WTC11 (cell line): Measurements from ENCODE around the gene FOXP1. TPM values are rescaled to one million over a fixed set of nuclear protein-coding genes. Genes with fewer than 3 reads are reported as not detected.

Experiments used
- ATAC-seq: fragments of 200-7000 bp; cut with Tn5 transposase; 2 replicates; pipeline ENCODE4 v1.10.0; 2021; ENCODE audit warnings: mild to moderate bottlenecking, moderate library complexity
- CTCF ChIA-PET: fragments of 300-600 bp; sonication (Branson Sonifier 250); formaldehyde crosslinking; loops from one replicate; lab custom pipeline; 2021; ENCODE audit warnings: antibody characterized with exemption; lab: Charles Lee
- POLR2A ChIA-PET: fragments of 350-600 bp; sonication (Branson Sonifier 250); formaldehyde crosslinking; loops from one replicate; lab custom pipeline; 2021; ENCODE audit warnings: antibody characterized with exemption; lab: Charles Lee
- DNase-seq: peaks from one replicate; pipeline ENCODE4 v3.0.0; 2021; ENCODE audit warnings: low spot score
- H3K27ac Mint-ChIP-seq: 2 replicates; pipeline ENCODE4 v1.8.0; 2021; ENCODE audit warnings: mixed read lengths
- H3K27me3 Mint-ChIP-seq: 2 replicates; pipeline ENCODE4 v1.8.0; 2021; ENCODE audit warnings: low read depth, mild to moderate bottlenecking, moderate library complexity, mixed read lengths
- H3K36me3 Mint-ChIP-seq: 2 replicates; pipeline ENCODE4 v1.8.0; 2021; ENCODE audit warnings: mixed read lengths
- H3K4me1 Mint-ChIP-seq: 2 replicates; pipeline ENCODE4 v1.8.0; 2022; ENCODE audit warnings: mixed read lengths
- H3K4me3 Mint-ChIP-seq: 2 replicates; pipeline ENCODE4 v1.8.0; 2021; ENCODE audit warnings: mild to moderate bottlenecking, moderate library complexity, mixed read lengths
- H3K9me3 Mint-ChIP-seq: 2 replicates; pipeline ENCODE4 v1.8.0; 2021; ENCODE audit warnings: mixed read lengths
- CBFB ChIP-seq: sonication (generic); formaldehyde crosslinking; IDR thresholded peaks from 2 replicates; pipeline ENCODE4 v1.8.1; 2022; ENCODE audit warnings: mild to moderate bottlenecking, low read depth, missing genetic modification reagents
- GABPB1 ChIP-seq: sonication (generic); formaldehyde crosslinking; IDR thresholded peaks from 2 replicates; pipeline ENCODE4 v1.8.1; 2023; ENCODE audit warnings: mild to moderate bottlenecking, missing genetic modification reagents
- GTF2I ChIP-seq: fragments of 250-450 bp; sonication (Bioruptor Pico); conservative IDR thresholded peaks from 2 replicates; pipeline ENCODE4 v1.4.0; 2021; ENCODE audit warnings: mild to moderate bottlenecking
- HMGA2 ChIP-seq: fragments of 250-450 bp; sonication (Bioruptor Pico); IDR thresholded peaks from 2 replicates; pipeline ENCODE4 v1.4.0; 2021; ENCODE audit warnings: mild to moderate bottlenecking, moderate library complexity
- IRF2 ChIP-seq: sonication (generic); formaldehyde crosslinking; IDR thresholded peaks from 2 replicates; pipeline ENCODE4 v1.8.0; 2022; ENCODE audit warnings: low read depth, missing genetic modification reagents, borderline replicate concordance
- JUN ChIP-seq: sonication (generic); formaldehyde crosslinking; IDR thresholded peaks from 2 replicates; pipeline ENCODE4 v1.8.0; 2023; ENCODE audit warnings: mild to moderate bottlenecking, missing genetic modification reagents
- MXD4 ChIP-seq: fragments of 250-450 bp; sonication (Bioruptor Pico); IDR thresholded peaks from 2 replicates; pipeline ENCODE4 v1.8.0; 2021; ENCODE audit warnings: mild to moderate bottlenecking, moderate library complexity, borderline replicate concordance
- MYBL2 ChIP-seq: sonication (generic); formaldehyde crosslinking; IDR thresholded peaks from 2 replicates; pipeline ENCODE4 v1.8.1; 2023; ENCODE audit warnings: mild to moderate bottlenecking, moderate library complexity, missing genetic modification reagents
- NR2C2 ChIP-seq: sonication (generic); formaldehyde crosslinking; IDR thresholded peaks from 2 replicates; pipeline ENCODE4 v1.8.0; 2022; ENCODE audit warnings: mild to moderate bottlenecking, missing genetic modification reagents
- NR3C1 ChIP-seq: sonication (generic); formaldehyde crosslinking; conservative IDR thresholded peaks from 2 replicates; pipeline ENCODE4 v1.8.1; 2023; ENCODE audit warnings: low read depth, mild to moderate bottlenecking, missing genetic modification reagents
- ZNF219 ChIP-seq: sonication (generic); formaldehyde crosslinking; IDR thresholded peaks from 2 replicates; pipeline ENCODE4 v1.8.0; 2023; ENCODE audit warnings: missing genetic modification reagents, mild to moderate bottlenecking, borderline replicate concordance
- ZNF317 ChIP-seq: sonication (generic); formaldehyde crosslinking; IDR thresholded peaks from 2 replicates; pipeline ENCODE4 v1.8.1; 2023; ENCODE audit warnings: low read depth, mild to moderate bottlenecking, moderate library complexity, missing genetic modification reagents, borderline replicate concordance
- ZNF416 ChIP-seq: fragments of 250-450 bp; sonication (Bioruptor Pico); IDR thresholded peaks from 2 replicates; pipeline ENCODE4 v1.9.0; 2021; ENCODE audit warnings: mild to moderate bottlenecking, inconsistent platforms
- ZNF671 ChIP-seq: fragments of 250-450 bp; sonication (Bioruptor Pico); IDR thresholded peaks from 2 replicates; pipeline ENCODE4 v1.8.0; 2021; ENCODE audit warnings: mild to moderate bottlenecking
- total RNA-seq: library from RNA; stranded (reverse); gene quantifications from 3 replicates; pipeline ENCODE4 v1.2.3, GENCODE V29; 2021
- TF ChIP-seq, protein P1 (sequence below): sonication (generic); formaldehyde crosslinking; IDR thresholded peaks from 2 replicates; pipeline ENCODE4 v1.8.1; 2022; ENCODE audit warnings: low read depth, mild to moderate bottlenecking, moderate library complexity, missing genetic modification reagents, borderline replicate concordance
- TF ChIP-seq, protein P2 (sequence below): fragments of 250-450 bp; sonication (Bioruptor Pico); IDR thresholded peaks from 2 replicates; pipeline ENCODE4 v2.1.2; 2022; ENCODE audit warnings: mild to moderate bottlenecking, moderate library complexity
- TF ChIP-seq, protein P3 (sequence below): sonication (generic); formaldehyde crosslinking; IDR thresholded peaks from 2 replicates; pipeline ENCODE4 v1.8.0; 2023; ENCODE audit warnings: missing genetic modification reagents
- TF ChIP-seq, protein P4 (sequence below): sonication (generic); formaldehyde crosslinking; conservative IDR thresholded peaks from 2 replicates; pipeline ENCODE4 v1.8.1; 2023; ENCODE audit warnings: mild to moderate bottlenecking, low read depth, missing genetic modification reagents, moderate library complexity
- TF ChIP-seq, protein P5 (sequence below): sonication (generic); formaldehyde crosslinking; IDR thresholded peaks from 2 replicates; pipeline ENCODE4 v1.8.1; 2023; ENCODE audit warnings: mild to moderate bottlenecking, missing genetic modification reagents
- TF ChIP-seq, protein P6 (sequence below): sonication (generic); formaldehyde crosslinking; IDR thresholded peaks from 2 replicates; pipeline ENCODE4 v1.8.1; 2023; ENCODE audit warnings: mild to moderate bottlenecking, missing genetic modification reagents, moderate library complexity
- TF ChIP-seq, protein P7 (sequence below): fragments of 250-450 bp; sonication (Bioruptor Pico); IDR thresholded peaks from 2 replicates; pipeline ENCODE4 v1.9.0; 2021; ENCODE audit warnings: mild to moderate bottlenecking

FOXP1 gene
- total RNA-seq, 1 experiment from 2014 or later: 25.8 TPM

DNA sequence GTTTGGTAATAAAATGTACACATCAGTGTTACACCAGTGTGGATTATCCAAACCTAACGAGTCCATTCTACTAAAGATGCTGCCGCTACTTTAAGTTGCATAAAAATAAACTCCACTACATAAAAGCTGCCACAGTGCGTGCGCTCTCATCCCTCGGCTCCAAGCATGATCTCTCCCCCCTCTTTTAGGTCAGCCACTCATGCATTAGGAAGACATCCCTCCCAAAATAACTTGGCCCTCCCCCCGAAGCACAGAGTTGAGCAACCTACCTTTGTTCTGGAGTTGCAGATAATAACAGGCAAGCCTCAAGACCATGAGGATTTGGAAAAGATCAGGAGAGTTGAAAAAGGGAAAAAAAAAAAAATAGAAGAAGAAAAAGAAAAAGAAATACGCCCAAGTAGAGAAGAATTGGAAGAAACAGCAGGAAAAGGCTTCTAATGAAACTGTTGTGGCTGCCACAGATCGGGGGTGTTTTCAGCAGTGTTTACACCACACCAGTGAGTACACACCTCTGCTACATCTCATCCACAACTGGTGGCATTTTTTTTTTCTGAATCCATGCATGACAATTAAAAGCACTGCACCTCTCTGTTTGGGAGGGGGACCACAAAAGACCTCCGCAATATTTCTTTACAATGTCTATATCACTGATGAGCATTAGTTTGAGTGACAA lies 339.2 kb downstream of the FOXP1 start (continued):
- TF ChIP-seq JUN (no peak), ZNF219 (no peak)
- TF ChIP-seq, all 79 proteins: peak for 0

DNA sequence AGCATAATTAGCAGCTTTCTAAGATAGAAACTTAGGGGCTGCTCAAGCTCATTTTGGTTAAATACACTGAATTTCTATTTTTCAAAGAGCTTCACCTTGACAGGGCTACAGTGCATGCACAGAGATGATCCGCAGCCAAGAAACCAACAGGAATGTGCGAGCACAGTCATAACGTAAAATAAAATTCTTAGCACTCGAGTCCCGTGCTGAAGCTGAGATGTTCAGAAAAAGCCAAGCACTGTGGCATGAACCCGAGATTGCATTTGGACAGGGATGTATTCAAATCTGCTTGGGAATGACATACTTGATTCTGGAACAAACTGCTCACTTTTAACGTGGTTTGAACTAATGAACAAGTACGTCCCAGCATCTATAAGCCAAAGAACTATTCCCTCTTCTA lies 340.3 kb downstream of the FOXP1 start:
- no peaks in the 10 kb centered on the region for H3K9me3 Mint-ChIP-seq
- no peak overlapping the region for H3K4me3 Mint-ChIP-seq
- no peak for DNase-seq
- POLR2A ChIA-PET: no interaction called here
- H3K36me3 Mint-ChIP-seq: no peaks in the 10 kb centered on the region
- peaks cover 74% of the 10 kb centered on the region for H3K4me1 Mint-ChIP-seq
- H3K27ac Mint-ChIP-seq: no peak overlapping the region
- CTCF ChIA-PET: interaction anchor here (0.7 kb wide), 1 partner anchor 707 kb away, joined by 3 read pairs; no protein-coding TSS in a partner anchor
- ATAC-seq: no peak
- TF ChIP-seq GTF2I (CRISPR knock-in tag) (no peak), HMGA2 (CRISPR knock-in tag) (no peak), GABPB1 (CRISPR knock-in tag) (no peak), ZNF671 (CRISPR knock-in tag) (no peak)
- TF ChIP-seq, protein P1, sequence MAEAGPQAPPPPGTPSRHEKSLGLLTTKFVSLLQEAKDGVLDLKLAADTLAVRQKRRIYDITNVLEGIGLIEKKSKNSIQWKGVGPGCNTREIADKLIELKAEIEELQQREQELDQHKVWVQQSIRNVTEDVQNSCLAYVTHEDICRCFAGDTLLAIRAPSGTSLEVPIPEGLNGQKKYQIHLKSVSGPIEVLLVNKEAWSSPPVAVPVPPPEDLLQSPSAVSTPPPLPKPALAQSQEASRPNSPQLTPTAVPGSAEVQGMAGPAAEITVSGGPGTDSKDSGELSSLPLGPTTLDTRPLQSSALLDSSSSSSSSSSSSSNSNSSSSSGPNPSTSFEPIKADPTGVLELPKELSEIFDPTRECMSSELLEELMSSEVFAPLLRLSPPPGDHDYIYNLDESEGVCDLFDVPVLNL (CRISPR knock-in tag): no peak
- TF ChIP-seq, all 79 proteins: peak for 0
- H3K27me3 Mint-ChIP-seq: no peaks in the 10 kb centered on the region

DNA sequence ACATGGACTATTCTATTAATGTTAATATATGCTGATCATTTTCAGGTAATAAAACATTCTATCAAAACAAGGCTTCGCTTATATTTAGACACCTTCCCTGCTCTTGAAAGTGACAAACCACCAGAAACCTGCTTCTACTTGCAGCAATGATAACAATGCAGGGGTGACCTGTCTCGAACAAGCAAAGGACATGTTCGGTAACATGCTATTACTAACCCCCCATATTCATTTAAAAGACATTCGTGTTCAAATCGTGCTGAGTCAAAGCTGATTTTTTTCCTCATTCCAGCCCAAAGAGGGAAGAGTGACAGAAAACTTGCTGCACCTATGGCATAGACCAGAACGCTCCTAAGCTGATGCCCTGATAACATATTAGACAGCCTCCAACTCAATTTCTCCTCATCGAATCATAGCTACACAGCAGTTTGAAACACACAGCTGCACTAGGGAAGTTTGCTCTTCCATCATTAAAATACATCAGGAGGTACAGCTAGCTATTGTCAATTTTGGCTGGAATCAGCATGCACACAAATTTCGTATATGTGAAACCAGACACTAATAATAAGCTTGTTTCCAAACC lies 341.5 kb downstream of the FOXP1 start:
- ChIA-PET POLR2A (no interaction called here), CTCF (interaction anchor here (1.1 kb wide), 1 partner anchor 155 kb away, joined by 3 read pairs; no protein-coding TSS in a partner anchor)
- ATAC-seq (no peak), DNase-seq (no peak)
- Mint-ChIP-seq H3K4me1 (peaks cover 72% of the 10 kb centered on the region), H3K36me3 (no peaks in the 10 kb centered on the region), H3K4me3 (no peak overlapping the region), H3K9me3 (no peaks in the 10 kb centered on the region), H3K27me3 (no peaks in the 10 kb centered on the region), H3K27ac (no peak overlapping the region)
- no peak for TF ChIP-seq NR3C1 (CRISPR knock-in tag)
- no peak for TF ChIP-seq MXD4 (CRISPR knock-in tag)
- TF ChIP-seq, protein P2, sequence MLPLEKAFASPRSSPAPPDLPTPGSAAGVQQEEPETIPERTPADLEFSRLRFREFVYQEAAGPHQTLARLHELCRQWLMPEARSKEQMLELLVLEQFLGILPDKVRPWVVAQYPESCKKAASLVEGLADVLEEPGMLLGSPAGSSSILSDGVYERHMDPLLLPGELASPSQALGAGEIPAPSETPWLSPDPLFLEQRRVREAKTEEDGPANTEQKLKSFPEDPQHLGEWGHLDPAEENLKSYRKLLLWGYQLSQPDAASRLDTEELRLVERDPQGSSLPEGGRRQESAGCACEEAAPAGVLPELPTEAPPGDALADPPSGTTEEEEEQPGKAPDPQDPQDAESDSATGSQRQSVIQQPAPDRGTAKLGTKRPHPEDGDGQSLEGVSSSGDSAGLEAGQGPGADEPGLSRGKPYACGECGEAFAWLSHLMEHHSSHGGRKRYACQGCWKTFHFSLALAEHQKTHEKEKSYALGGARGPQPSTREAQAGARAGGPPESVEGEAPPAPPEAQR: no peak
- TF ChIP-seq, protein P3, sequence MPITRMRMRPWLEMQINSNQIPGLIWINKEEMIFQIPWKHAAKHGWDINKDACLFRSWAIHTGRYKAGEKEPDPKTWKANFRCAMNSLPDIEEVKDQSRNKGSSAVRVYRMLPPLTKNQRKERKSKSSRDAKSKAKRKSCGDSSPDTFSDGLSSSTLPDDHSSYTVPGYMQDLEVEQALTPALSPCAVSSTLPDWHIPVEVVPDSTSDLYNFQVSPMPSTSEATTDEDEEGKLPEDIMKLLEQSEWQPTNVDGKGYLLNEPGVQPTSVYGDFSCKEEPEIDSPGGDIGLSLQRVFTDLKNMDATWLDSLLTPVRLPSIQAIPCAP (CRISPR knock-in tag): no peak
- no peak for TF ChIP-seq ZNF416 (CRISPR knock-in tag)
- TF ChIP-seq NR2C2 (CRISPR knock-in tag): no peak
- TF ChIP-seq, protein P4, sequence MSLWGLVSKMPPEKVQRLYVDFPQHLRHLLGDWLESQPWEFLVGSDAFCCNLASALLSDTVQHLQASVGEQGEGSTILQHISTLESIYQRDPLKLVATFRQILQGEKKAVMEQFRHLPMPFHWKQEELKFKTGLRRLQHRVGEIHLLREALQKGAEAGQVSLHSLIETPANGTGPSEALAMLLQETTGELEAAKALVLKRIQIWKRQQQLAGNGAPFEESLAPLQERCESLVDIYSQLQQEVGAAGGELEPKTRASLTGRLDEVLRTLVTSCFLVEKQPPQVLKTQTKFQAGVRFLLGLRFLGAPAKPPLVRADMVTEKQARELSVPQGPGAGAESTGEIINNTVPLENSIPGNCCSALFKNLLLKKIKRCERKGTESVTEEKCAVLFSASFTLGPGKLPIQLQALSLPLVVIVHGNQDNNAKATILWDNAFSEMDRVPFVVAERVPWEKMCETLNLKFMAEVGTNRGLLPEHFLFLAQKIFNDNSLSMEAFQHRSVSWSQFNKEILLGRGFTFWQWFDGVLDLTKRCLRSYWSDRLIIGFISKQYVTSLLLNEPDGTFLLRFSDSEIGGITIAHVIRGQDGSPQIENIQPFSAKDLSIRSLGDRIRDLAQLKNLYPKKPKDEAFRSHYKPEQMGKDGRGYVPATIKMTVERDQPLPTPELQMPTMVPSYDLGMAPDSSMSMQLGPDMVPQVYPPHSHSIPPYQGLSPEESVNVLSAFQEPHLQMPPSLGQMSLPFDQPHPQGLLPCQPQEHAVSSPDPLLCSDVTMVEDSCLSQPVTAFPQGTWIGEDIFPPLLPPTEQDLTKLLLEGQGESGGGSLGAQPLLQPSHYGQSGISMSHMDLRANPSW (CRISPR knock-in tag): no peak
- TF ChIP-seq IRF2 (CRISPR knock-in tag): no peak
- TF ChIP-seq MYBL2 (CRISPR knock-in tag): no peak
- TF ChIP-seq, protein P5, sequence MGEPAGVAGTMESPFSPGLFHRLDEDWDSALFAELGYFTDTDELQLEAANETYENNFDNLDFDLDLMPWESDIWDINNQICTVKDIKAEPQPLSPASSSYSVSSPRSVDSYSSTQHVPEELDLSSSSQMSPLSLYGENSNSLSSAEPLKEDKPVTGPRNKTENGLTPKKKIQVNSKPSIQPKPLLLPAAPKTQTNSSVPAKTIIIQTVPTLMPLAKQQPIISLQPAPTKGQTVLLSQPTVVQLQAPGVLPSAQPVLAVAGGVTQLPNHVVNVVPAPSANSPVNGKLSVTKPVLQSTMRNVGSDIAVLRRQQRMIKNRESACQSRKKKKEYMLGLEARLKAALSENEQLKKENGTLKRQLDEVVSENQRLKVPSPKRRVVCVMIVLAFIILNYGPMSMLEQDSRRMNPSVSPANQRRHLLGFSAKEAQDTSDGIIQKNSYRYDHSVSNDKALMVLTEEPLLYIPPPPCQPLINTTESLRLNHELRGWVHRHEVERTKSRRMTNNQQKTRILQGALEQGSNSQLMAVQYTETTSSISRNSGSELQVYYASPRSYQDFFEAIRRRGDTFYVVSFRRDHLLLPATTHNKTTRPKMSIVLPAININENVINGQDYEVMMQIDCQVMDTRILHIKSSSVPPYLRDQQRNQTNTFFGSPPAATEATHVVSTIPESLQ (CRISPR knock-in tag): no peak
- TF ChIP-seq ZNF317 (CRISPR knock-in tag): no peak
- TF ChIP-seq, protein P6, sequence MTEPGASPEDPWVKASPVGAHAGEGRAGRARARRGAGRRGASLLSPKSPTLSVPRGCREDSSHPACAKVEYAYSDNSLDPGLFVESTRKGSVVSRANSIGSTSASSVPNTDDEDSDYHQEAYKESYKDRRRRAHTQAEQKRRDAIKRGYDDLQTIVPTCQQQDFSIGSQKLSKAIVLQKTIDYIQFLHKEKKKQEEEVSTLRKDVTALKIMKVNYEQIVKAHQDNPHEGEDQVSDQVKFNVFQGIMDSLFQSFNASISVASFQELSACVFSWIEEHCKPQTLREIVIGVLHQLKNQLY (CRISPR knock-in tag): no peak
- TF ChIP-seq ZNF219: no peak
- TF ChIP-seq CBFB (CRISPR knock-in tag): no peak
- TF ChIP-seq, protein P7, sequence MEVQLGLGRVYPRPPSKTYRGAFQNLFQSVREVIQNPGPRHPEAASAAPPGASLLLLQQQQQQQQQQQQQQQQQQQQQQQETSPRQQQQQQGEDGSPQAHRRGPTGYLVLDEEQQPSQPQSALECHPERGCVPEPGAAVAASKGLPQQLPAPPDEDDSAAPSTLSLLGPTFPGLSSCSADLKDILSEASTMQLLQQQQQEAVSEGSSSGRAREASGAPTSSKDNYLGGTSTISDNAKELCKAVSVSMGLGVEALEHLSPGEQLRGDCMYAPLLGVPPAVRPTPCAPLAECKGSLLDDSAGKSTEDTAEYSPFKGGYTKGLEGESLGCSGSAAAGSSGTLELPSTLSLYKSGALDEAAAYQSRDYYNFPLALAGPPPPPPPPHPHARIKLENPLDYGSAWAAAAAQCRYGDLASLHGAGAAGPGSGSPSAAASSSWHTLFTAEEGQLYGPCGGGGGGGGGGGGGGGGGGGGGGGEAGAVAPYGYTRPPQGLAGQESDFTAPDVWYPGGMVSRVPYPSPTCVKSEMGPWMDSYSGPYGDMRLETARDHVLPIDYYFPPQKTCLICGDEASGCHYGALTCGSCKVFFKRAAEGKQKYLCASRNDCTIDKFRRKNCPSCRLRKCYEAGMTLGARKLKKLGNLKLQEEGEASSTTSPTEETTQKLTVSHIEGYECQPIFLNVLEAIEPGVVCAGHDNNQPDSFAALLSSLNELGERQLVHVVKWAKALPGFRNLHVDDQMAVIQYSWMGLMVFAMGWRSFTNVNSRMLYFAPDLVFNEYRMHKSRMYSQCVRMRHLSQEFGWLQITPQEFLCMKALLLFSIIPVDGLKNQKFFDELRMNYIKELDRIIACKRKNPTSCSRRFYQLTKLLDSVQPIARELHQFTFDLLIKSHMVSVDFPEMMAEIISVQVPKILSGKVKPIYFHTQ (CRISPR knock-in tag): no peak
